Prostate gland (tissue), 2 donors: ENCODE measurements around the gene ITGAL.

Source experiments
- POLR2A ChIP-seq: fragments of 450-650 bp; IDR thresholded peaks from one replicate; pipeline ENCODE4 v1.6.1; 2016; ENCODE audit warnings: antibody characterized with exemption, mild to moderate bottlenecking
- POLR2AphosphoS5 ChIP-seq: sonication (generic); formaldehyde crosslinking; IDR thresholded peaks from one replicate; pipeline ENCODE4 v1.6.1; 2017; ENCODE audit warnings: antibody characterized with exemption
- TF ChIP-seq, protein P1 (sequence below), 4 experiments: fragments of 200-600 bp in 2 of 4; fragments of 450-650 bp in 2 of 4; sonication (generic) in 2 of 4; IDR thresholded peaks; 1 replicate in 3 of 4; 2 replicates in 1 of 4; pipeline ENCODE4 v1.5.1; 2016 to 2019; ENCODE audit warnings: antibody characterized with exemption in 4 of 4, mild to moderate bottlenecking in 2 of 4, moderate library complexity in 2 of 4

DNA sequence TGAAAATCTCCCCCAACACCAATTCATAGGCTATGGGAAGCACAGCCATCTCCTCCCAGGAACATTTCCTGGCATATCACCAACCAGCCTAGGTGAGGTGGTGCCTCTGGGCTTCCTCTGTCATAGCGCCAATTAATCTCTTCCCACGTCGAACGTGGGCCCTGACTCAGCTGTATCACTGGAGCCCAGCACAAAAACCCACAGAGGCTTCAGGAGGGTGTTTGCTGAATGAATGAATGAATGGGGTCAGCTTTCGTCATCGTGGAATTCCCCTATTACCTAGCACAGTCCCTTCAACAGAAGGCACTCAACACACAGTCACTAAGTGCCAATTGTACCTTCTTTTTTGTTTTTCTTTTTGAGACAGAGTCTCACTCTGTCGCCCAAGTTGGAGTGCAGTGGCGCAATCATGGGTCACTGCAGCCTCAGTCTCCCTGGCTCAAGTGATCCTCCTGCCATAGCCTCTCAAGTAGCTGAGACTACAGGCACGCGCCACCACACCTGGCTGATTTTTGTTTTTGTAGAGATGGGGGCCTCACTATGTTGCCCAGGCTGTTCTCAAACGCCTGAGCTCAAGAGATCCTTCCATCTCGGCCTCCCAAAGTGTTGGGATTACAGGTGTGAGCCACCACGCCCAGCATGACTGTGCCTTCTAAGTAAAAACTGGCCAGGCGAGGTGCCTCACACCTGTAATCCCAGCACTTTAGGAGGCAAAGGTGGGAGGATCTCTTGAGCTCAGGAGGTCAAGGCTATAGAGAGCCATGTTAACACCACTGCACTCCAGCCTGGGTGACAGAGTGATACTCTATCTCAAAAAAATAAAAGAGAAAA lies 94.8 kb downstream of the ITGAL start:
- TF ChIP-seq, protein P1, sequence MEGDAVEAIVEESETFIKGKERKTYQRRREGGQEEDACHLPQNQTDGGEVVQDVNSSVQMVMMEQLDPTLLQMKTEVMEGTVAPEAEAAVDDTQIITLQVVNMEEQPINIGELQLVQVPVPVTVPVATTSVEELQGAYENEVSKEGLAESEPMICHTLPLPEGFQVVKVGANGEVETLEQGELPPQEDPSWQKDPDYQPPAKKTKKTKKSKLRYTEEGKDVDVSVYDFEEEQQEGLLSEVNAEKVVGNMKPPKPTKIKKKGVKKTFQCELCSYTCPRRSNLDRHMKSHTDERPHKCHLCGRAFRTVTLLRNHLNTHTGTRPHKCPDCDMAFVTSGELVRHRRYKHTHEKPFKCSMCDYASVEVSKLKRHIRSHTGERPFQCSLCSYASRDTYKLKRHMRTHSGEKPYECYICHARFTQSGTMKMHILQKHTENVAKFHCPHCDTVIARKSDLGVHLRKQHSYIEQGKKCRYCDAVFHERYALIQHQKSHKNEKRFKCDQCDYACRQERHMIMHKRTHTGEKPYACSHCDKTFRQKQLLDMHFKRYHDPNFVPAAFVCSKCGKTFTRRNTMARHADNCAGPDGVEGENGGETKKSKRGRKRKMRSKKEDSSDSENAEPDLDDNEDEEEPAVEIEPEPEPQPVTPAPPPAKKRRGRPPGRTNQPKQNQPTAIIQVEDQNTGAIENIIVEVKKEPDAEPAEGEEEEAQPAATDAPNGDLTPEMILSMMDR (IDR thresholded peaks at IDR 0.05): no peak
- TF ChIP-seq POLR2A: no peak
- no peak for TF ChIP-seq POLR2AphosphoS5
